Fibroblast of lung (primary cell): ENCODE results near the gene BCAS3.

ENCODE experiments used
- EZH2 ChIP-seq: IDR thresholded peaks from 2 replicates; pipeline ENCODE4 v1.5.1; 2012; ENCODE audit warnings: low read length, control low read depth, mild to moderate bottlenecking; ENCODE audit errors: missing control alignments
- TF ChIP-seq, protein P1 (sequence below), 2 donors: IDR thresholded peaks in 1 of 2; conservative IDR thresholded peaks in 1 of 2; 1 replicate in 1 of 2; 2 replicates in 1 of 2; pipeline ENCODE4 v1.5.1; 2011 to 2012; ENCODE audit warnings: low read length in 2 of 2, control low read depth in 1 of 2, inconsistent platforms in 1 of 2, low read depth in 1 of 2, mild to moderate bottlenecking in 1 of 2

DNA sequence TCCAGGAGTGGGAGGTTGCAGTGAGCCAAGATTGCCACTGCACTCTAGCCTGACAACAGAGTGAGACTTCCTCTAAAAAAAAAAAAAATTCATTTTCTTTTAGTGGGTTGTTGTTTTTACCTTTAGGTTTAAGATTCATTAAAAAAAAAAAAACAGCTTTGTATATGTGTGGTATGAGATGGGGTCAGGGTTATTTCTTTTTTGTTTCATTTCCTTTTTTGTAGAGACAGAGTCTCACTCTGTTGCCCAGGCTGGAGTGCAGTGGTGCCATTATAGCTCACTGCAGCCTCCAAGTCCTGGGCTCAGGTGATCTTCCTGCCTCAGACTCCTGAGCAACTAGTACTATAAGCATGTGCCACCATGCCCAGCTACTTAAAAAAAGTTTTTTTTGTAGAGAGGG is 47.0 kb downstream of the BCAS3 start:
- no peak for TF ChIP-seq EZH2
- TF ChIP-seq, protein P1, sequence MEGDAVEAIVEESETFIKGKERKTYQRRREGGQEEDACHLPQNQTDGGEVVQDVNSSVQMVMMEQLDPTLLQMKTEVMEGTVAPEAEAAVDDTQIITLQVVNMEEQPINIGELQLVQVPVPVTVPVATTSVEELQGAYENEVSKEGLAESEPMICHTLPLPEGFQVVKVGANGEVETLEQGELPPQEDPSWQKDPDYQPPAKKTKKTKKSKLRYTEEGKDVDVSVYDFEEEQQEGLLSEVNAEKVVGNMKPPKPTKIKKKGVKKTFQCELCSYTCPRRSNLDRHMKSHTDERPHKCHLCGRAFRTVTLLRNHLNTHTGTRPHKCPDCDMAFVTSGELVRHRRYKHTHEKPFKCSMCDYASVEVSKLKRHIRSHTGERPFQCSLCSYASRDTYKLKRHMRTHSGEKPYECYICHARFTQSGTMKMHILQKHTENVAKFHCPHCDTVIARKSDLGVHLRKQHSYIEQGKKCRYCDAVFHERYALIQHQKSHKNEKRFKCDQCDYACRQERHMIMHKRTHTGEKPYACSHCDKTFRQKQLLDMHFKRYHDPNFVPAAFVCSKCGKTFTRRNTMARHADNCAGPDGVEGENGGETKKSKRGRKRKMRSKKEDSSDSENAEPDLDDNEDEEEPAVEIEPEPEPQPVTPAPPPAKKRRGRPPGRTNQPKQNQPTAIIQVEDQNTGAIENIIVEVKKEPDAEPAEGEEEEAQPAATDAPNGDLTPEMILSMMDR (conservative IDR thresholded peaks at IDR 0.05 in 1 of 2, IDR thresholded peaks at IDR 0.05 in 1 of 2; ENCODE audit: low read depth in 1 of 2, low read length in 2 of 2): no peak
